ENCODE measurements around the gene HDGF. TPM values are rescaled to one million over a fixed set of nuclear protein-coding genes. Genes with fewer than 3 reads are reported as not detected.
A peak's percentile ranks its signal among the peaks of the same experiment; 100 is the strongest.

The HDGF gene
- total and polyA plus RNA-seq, 9 of the 15 experiments (the other 6 are each of a cell fraction or from before 2014, with no cell fraction given), result 38.8 to 601 (median 400) TPM

GRCh38 chr1:156768610-156769295 is 17.3 kb upstream of the HDGF start:
- Histone ChIP-seq H4K20me1 (replicated peaks; ENCODE audit: control insufficient read depth, insufficient read depth, low read length) (peaks cover 5% of the 10 kb centered on the region; the same call in 1 of the 2 replicates), H3K9ac (ENCODE audit: insufficient read depth in 1 of 2, low read depth in 2 of 2, low read length in 2 of 2) (peak overlapping the region; percentile 91 to 98), H3K9me1 (ENCODE audit: control insufficient read depth, insufficient read depth, low read length) (no peaks in the 10 kb centered on the region), H3K4me3 (peak overlapping the region; percentile 88), H3K36me3 (ENCODE audit: control insufficient read depth, insufficient read depth, low read length) (peaks cover 30% of the 10 kb centered on the region), H3K4me1 (replicated peaks in 1 of 2; ENCODE audit: control insufficient read depth in 2 of 2, insufficient read depth in 2 of 2, low read length in 2 of 2) (peaks cover 28 to 37% of the 10 kb centered on the region in 2 experiments), H3K4me2 (ENCODE audit: insufficient read depth, low read length) (peak overlapping the region; percentile 96), H3K9me3 (replicated peaks; ENCODE audit: control insufficient read depth, insufficient read depth, low read depth, low read length) (no peaks in the 10 kb centered on the region), H3K79me2 (ENCODE audit: control insufficient read depth, insufficient read depth, low read length) (peaks cover 76% of the 10 kb centered on the region), H3K27ac (ENCODE audit: extremely low read depth, low read depth, low read length) (peak overlapping the region; percentile 84), H3K27me3 (ENCODE audit: control insufficient read depth in 2 of 2, insufficient read depth in 2 of 2, low read length in 2 of 2) (no peaks in the 10 kb centered on the region), H2AFZ (ENCODE audit: low read depth, low read length) (no peak overlapping the region)
- BruUV-seq (replicated peaks), result no TSS peak
- CTCF ChIA-PET (ENCODE audit: low intra/inter-chr PET ratio), result interaction anchor here (0.6 to 0.7 kb wide), 2 partner anchors 154 to 202 kb away, joined by 3 read pairs; no protein-coding TSS in a partner anchor
- WGBS (ENCODE audit: insufficient coverage, low coverage, missing lambda C conversion rate), result under 1% methylated on average over 8 of the region's 8 CpGs
- ATAC-seq (no peak), DNase-seq (ENCODE audit: extremely low read depth in 1 of 4, low spot score in 3 of 4) (peak in 1 of 4 experiments; percentile 41), FAIRE-seq (no peak)
- in situ Hi-C loops (cut with MboI) (loop anchor here (5.0 kb wide), 1 partner anchor 41 kb away; the partner anchor contains the start of genes ISG20L2 and METTL25B), intact Hi-C loops (cut with micrococcal nuclease) (no loop called here)
- POLR2A ChIA-PET, result interaction anchor here (0.9 to 4.9 kb wide), 7 partner anchors 8 to 42 kb away, joined by 3 to 22 read pairs (median 5); partner anchors contain the start of genes HDGF, ISG20L2 and METTL25B
- TF ChIP-seq MYC (IDR thresholded peaks at IDR 0.05; ENCODE audit: low read depth, low read length), result 0 out of 2 replicates have a peak, but pooled peaks have one; percentile 3
- no peak for TF ChIP-seq MYC (CRISPR knock-in tag; IDR thresholded peaks at IDR 0.05; ENCODE audit: borderline replicate concordance, low read depth)
- TF ChIP-seq AFF4 (CRISPR knock-in tag; IDR thresholded peaks at IDR 0.05), result 0 out of 2 replicates have a peak, but pooled peaks have one; percentile 55
- TF ChIP-seq MAZ (CRISPR knock-in tag; conservative IDR thresholded peaks at IDR 0.05 in 1 of 2, IDR thresholded peaks at IDR 0.05 in 1 of 2), result 0 out of 4 replicates have a peak, but pooled peaks of 1 of the 2 experiments have one; percentile 26
- TF ChIP-seq ETS1 (conservative IDR thresholded peaks at IDR 0.05; ENCODE audit: control insufficient read depth, low read depth, low read length), result no peak
- TF ChIP-seq SNIP1 (IDR thresholded peaks at IDR 0.05; ENCODE audit: low read depth), result no peak
- TF ChIP-seq BRD9 (IDR thresholded peaks at IDR 0.05; ENCODE audit: low read depth, partially characterized antibody), result no peak
- TF ChIP-seq MCM5 (IDR thresholded peaks at IDR 0.05; ENCODE audit: low read depth), result no peak
- peak in 1 of 2 experiments; percentile 13; a peak in 1 of 4 replicates for TF ChIP-seq MNT (conservative IDR thresholded peaks at IDR 0.05)
- no peak for TF ChIP-seq NRF1 (conservative IDR thresholded peaks at IDR 0.05 in 1 of 2, IDR thresholded peaks at IDR 0.05 in 1 of 2)
- no peak for TF ChIP-seq HMBOX1 (IDR thresholded peaks at IDR 0.05)

Data from K562 (cell line).